HL-60 (cell line): ENCODE measurements around the gene CES3.

Source experiments
- DNase-seq, 2 experiments: peaks; one replicate each; pipeline ENCODE4 v3.0.0-alpha.2; 2010 to 2020; ENCODE audit warnings: low read depth in 1 of 2, low spot score in 1 of 2
- H3K27ac ChIP-seq: fragments of 250-450 bp; sonication (Bioruptor Pico); replicated peaks from 2 replicates; pipeline ENCODE4 v1.5.1; 2020; ENCODE audit warnings: mild to moderate bottlenecking, moderate library complexity
- H3K27me3 ChIP-seq: fragments of 250-450 bp; sonication (Bioruptor Pico); 2 replicates; pipeline ENCODE4 v1.5.1; 2021; ENCODE audit warnings: mild to moderate bottlenecking, moderate library complexity; ENCODE audit not compliant: insufficient read depth, poor library complexity, severe bottlenecking
- H3K4me3 ChIP-seq: replicated peaks from 2 replicates; pipeline ENCODE4 v1.5.1; 2011; ENCODE audit warnings: mild to moderate bottlenecking, control low read depth, low read length; ENCODE audit not compliant: insufficient read depth
- GABPA ChIP-seq: IDR thresholded peaks from 2 replicates; pipeline ENCODE4 v1.6.1; 2012; ENCODE audit warnings: low read depth
- POLR2AphosphoS5 ChIP-seq: IDR thresholded peaks from 2 replicates; pipeline ENCODE4 v1.6.1; 2012; ENCODE audit warnings: low read depth
- REST ChIP-seq: IDR thresholded peaks from 2 replicates; pipeline ENCODE4 v1.6.1; 2012; ENCODE audit warnings: low read depth; ENCODE audit not compliant: insufficient replicate concordance
- SPI1 ChIP-seq: IDR thresholded peaks from 2 replicates; pipeline ENCODE4 v1.6.1; 2012; ENCODE audit warnings: low read depth, mild to moderate bottlenecking, borderline replicate concordance
- long read RNA-seq: library from polyadenylated mRNA; unstranded; transcript quantifications from one replicate; pipeline ENCODE4 v2.0.0, GENCODE V29; 2020
- TF ChIP-seq, protein P1 (sequence below): IDR thresholded peaks from one replicate; pipeline ENCODE4 v1.5.1; 2011; ENCODE audit warnings: low read length, control low read depth, inconsistent platforms; ENCODE audit not compliant: insufficient read depth

Gene CES3, protein sequence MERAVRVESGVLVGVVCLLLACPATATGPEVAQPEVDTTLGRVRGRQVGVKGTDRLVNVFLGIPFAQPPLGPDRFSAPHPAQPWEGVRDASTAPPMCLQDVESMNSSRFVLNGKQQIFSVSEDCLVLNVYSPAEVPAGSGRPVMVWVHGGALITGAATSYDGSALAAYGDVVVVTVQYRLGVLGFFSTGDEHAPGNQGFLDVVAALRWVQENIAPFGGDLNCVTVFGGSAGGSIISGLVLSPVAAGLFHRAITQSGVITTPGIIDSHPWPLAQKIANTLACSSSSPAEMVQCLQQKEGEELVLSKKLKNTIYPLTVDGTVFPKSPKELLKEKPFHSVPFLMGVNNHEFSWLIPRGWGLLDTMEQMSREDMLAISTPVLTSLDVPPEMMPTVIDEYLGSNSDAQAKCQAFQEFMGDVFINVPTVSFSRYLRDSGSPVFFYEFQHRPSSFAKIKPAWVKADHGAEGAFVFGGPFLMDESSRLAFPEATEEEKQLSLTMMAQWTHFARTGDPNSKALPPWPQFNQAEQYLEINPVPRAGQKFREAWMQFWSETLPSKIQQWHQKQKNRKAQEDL
- long read RNA-seq, transcript CES3-201 (13 exons, 3,834 nt) = major isoform, 11 of 24 reads
- long read RNA-seq, partial matches to known transcripts = 4 of 24 reads
- long read RNA-seq, other reads (novel, unspliced or antisense) = 9 of 24 reads

- TF ChIP-seq REST (peak; percentile 40), GABPA (no peak)
- TF ChIP-seq, protein P1, sequence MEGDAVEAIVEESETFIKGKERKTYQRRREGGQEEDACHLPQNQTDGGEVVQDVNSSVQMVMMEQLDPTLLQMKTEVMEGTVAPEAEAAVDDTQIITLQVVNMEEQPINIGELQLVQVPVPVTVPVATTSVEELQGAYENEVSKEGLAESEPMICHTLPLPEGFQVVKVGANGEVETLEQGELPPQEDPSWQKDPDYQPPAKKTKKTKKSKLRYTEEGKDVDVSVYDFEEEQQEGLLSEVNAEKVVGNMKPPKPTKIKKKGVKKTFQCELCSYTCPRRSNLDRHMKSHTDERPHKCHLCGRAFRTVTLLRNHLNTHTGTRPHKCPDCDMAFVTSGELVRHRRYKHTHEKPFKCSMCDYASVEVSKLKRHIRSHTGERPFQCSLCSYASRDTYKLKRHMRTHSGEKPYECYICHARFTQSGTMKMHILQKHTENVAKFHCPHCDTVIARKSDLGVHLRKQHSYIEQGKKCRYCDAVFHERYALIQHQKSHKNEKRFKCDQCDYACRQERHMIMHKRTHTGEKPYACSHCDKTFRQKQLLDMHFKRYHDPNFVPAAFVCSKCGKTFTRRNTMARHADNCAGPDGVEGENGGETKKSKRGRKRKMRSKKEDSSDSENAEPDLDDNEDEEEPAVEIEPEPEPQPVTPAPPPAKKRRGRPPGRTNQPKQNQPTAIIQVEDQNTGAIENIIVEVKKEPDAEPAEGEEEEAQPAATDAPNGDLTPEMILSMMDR = peak; percentile 93
- Histone ChIP-seq H3K4me3 (no peak within 1 kb of the TSS), H3K27ac (peak within 1 kb of the TSS; percentile 13; the same call in 1 of the 2 replicates), H3K27me3 (no peaks in the 10 kb centered on the region)
- DNase-seq = peak; percentile 44 to 81
Observed at GRCh38 chr16:66961065-66961744, at the start of gene CES3. Gene CES3, plus strand, starts transcription at chr16:66961266. Its CDS starts 42 bp downstream, at chr16:66961308.

GRCh38 chr16:66911801-66912200 is 49.3 kb upstream of the CES3 start:
- Histone ChIP-seq H3K4me3 (no peak overlapping the region), H3K27ac (no peak overlapping the region), H3K27me3 (no peaks in the 10 kb centered on the region)
- TF ChIP-seq REST = no peak
- TF ChIP-seq POLR2AphosphoS5 = no peak
- TF ChIP-seq, protein P1 = no peak
- TF ChIP-seq GABPA = no peak
- no peak for TF ChIP-seq SPI1
- DNase-seq = no peak

DNA sequence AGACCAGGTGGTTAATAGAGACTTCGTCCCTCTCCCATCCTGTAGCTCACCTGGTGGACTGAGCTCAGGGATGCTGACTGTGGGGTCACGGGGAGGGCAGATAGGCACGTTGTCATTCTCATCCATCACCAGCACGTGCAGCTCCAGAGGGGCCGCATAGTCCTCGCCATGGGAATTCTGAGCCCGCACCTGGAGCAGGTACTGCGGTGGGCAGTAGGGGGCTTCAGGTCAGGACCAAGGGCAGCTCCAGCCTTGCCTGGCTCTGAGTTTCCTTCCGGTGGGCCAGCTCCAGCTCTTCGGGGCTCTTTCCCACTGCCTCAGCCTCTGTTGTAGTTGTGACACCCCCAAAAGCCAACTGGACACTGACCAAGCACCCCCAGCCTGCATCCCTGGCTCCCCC is 48.0 kb upstream of the CES3 start:
- no peak for TF ChIP-seq GABPA
- TF ChIP-seq SPI1 = no peak
- no peak for TF ChIP-seq POLR2AphosphoS5
- peak; percentile 76 for TF ChIP-seq REST
- Histone ChIP-seq H3K27ac (no peak overlapping the region), H3K4me3 (no peak overlapping the region), H3K27me3 (no peaks in the 10 kb centered on the region)
- DNase-seq = no peak
